Suppressor macrophage (primary cell): ENCODE results near the gene HMSD.

Experiments
- DNase-seq, 4 experiments: peaks; one replicate each; pipeline ENCODE4 v3.0.0-alpha.2; 2020 to 2022

HMSD gene

GRCh38 chr18:63994783-63995399 is 45.8 kb downstream of the HMSD start:
- peak; percentile 52 to 68 (median 63) for DNase-seq

- no peak for DNase-seq
Observed at GRCh38 chr18:63997041-63997440, 47.9 kb downstream of the HMSD start.

GRCh38 chr18:63997606-63998005 is 48.5 kb downstream of the HMSD start:
- no peak for DNase-seq

- DNase-seq, result no peak
Observed at GRCh38 chr18:63999871-64000270, 50.8 kb downstream of the HMSD start.

GRCh38 chr18:64002581-64002980 is 53.5 kb downstream of the HMSD start:
- no peak for DNase-seq

- no peak for DNase-seq
Observed at GRCh38 chr18:64009305-64009704, 60.2 kb downstream of the HMSD start.
